Ishikawa (cell line): ENCODE data around the gene RDH8.

Experiments used
- CREB1 ChIP-seq: IDR thresholded peaks from 2 replicates; pipeline ENCODE4 v1.6.1; 2012; ENCODE audit warnings: low read depth
- EGR1 ChIP-seq: IDR thresholded peaks from 2 replicates; pipeline ENCODE4 v1.6.1; 2012
- EP300 ChIP-seq: IDR thresholded peaks from 2 replicates; pipeline ENCODE4 v1.6.1; 2012; ENCODE audit warnings: borderline replicate concordance
- NFIC ChIP-seq: IDR thresholded peaks from 2 replicates; pipeline ENCODE4 v1.6.1; 2012
- RAD21 ChIP-seq: IDR thresholded peaks from 2 replicates; pipeline ENCODE4 v1.6.1; 2012; ENCODE audit warnings: low read depth
- REST ChIP-seq: IDR thresholded peaks from 2 replicates; pipeline ENCODE4 v1.6.1; 2012; ENCODE audit warnings: low read depth, mild to moderate bottlenecking
- TAF1 ChIP-seq: IDR thresholded peaks from 2 replicates; pipeline ENCODE4 v1.6.1; 2012; ENCODE audit warnings: low read depth, mild to moderate bottlenecking
- TEAD4 ChIP-seq: IDR thresholded peaks from 2 replicates; pipeline ENCODE4 v1.6.1; 2012
- USF1 ChIP-seq: IDR thresholded peaks from 2 replicates; pipeline ENCODE4 v1.6.1; 2012
- YY1 ChIP-seq: IDR thresholded peaks from 2 replicates; pipeline ENCODE4 v1.6.1; 2012; ENCODE audit warnings: low read depth

GRCh38 chr19:10013834-10014618 is 743 bp downstream of the RDH8 start:
- no peak for TF ChIP-seq CREB1
- no peak for TF ChIP-seq YY1
- TF ChIP-seq USF1 = no peak
- TF ChIP-seq TAF1 = no peak
- no peak for TF ChIP-seq TEAD4
- TF ChIP-seq EP300 = no peak
- no peak for TF ChIP-seq REST
- TF ChIP-seq NFIC = no peak
- TF ChIP-seq RAD21 = no peak
- no peak for TF ChIP-seq EGR1
